22Rv1 (cell line): ENCODE measurements around the gene NRARP.

Source experiments
- ZFX ChIP-seq: fragments of 450-650 bp; IDR thresholded peaks from 2 replicates; pipeline ENCODE4 v1.6.1; 2017; ENCODE audit warnings: antibody characterized with exemption, borderline replicate concordance
- TF ChIP-seq, protein P1 (sequence below): fragments of 450-650 bp; IDR thresholded peaks from 2 replicates; pipeline ENCODE4 v1.5.1; 2017; ENCODE audit warnings: mild to moderate bottlenecking

DNA sequence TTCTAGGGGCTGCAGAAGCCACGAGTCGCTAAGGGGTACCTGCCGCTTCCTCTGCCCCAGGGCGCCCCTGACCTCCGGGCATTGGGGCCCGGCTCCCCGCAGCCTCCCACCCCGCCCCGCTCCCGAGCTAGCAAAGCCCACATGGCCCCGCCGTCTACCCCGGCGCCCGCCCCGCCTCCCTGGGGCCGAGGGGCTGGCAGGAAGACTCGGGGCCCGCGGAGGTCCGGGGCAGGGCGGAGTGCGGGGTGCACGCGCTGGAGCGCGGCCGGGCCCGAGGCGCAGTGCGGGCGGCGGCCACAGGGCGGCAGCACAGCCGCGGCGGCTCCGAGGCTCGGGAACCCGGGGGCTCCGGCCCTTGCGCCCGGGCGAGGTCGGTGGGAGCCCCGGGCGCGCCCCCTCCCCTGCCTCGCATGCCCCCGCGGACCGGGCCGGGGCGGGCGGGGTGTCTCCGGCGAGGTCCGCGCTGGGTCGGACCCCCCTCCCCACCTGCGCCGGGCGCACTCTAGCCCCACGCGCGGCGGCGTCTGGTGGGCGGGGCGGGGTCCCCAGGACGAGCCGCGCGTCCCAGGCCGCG lies 6.7 kb downstream of the NRARP start:
- TF ChIP-seq, protein P1, sequence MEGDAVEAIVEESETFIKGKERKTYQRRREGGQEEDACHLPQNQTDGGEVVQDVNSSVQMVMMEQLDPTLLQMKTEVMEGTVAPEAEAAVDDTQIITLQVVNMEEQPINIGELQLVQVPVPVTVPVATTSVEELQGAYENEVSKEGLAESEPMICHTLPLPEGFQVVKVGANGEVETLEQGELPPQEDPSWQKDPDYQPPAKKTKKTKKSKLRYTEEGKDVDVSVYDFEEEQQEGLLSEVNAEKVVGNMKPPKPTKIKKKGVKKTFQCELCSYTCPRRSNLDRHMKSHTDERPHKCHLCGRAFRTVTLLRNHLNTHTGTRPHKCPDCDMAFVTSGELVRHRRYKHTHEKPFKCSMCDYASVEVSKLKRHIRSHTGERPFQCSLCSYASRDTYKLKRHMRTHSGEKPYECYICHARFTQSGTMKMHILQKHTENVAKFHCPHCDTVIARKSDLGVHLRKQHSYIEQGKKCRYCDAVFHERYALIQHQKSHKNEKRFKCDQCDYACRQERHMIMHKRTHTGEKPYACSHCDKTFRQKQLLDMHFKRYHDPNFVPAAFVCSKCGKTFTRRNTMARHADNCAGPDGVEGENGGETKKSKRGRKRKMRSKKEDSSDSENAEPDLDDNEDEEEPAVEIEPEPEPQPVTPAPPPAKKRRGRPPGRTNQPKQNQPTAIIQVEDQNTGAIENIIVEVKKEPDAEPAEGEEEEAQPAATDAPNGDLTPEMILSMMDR, result peak; percentile 93
- TF ChIP-seq ZFX, result no peak
